Endothelial cell of umbilical vein (primary cell): Measurements from ENCODE around the gene RPLP2.

Experiments
- EZH2 ChIP-seq: IDR thresholded peaks from 2 replicates; pipeline ENCODE4 v1.6.1; 2012; ENCODE audit warnings: borderline replicate concordance, low read depth, mild to moderate bottlenecking, moderate library complexity, low read length, inconsistent platforms; ENCODE audit not compliant: severe bottlenecking
- POLR2A ChIP-seq: IDR thresholded peaks from 2 replicates; pipeline ENCODE4 v1.6.1; 2012; ENCODE audit warnings: low read depth, mild to moderate bottlenecking, control low read depth, low read length
- POLR2AphosphoS5 ChIP-seq: IDR thresholded peaks from 2 replicates; pipeline ENCODE4 v1.6.1; 2012; ENCODE audit warnings: low read depth, mild to moderate bottlenecking, control low read depth, low read length, moderate library complexity; ENCODE audit not compliant: insufficient read depth
- TF ChIP-seq, protein P1 (sequence below), 2 donors: IDR thresholded peaks; 1 replicate in 1 of 2; 2 replicates in 1 of 2; pipeline ENCODE4 v1.5.1; 2011; ENCODE audit warnings: low read length in 2 of 2, mild to moderate bottlenecking in 2 of 2, moderate library complexity in 2 of 2, control low read depth in 1 of 2, inconsistent platforms in 1 of 2, low read depth in 1 of 2; ENCODE audit not compliant: insufficient read depth in 1 of 2; ENCODE audit errors: extremely low read depth in 1 of 2

DNA sequence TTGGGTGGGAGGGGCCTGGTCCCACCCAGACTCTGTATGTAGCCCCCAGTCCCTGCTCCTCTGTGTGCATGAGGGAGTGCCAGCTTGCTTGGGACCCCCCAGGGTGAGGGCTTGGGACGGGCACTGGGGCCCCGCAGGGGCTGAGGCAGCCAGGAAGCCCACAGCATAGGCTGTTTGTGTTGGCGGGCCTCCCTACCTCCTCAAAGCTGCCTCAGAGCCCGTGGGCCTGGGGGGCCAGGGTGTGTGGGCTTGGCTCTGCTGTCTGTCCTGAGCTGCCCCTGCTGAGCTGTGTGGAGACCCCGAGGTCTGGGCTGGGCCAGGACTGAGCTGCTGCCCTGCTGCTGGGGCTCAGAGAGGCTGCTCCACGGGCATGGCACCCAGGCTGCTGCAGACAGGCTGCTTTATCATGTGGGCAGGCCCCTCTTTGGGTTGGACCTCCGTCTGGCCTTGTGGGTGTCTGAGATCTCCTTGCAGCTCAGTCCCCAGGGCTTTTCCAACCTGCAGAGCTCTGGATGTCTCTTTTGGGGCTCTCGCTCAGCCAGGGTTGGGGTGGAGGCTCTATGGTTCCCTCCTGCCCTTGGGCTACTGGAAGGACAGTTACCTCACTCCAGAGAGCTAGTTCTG lies 36.2 kb downstream of the RPLP2 start:
- TF ChIP-seq, protein P1, sequence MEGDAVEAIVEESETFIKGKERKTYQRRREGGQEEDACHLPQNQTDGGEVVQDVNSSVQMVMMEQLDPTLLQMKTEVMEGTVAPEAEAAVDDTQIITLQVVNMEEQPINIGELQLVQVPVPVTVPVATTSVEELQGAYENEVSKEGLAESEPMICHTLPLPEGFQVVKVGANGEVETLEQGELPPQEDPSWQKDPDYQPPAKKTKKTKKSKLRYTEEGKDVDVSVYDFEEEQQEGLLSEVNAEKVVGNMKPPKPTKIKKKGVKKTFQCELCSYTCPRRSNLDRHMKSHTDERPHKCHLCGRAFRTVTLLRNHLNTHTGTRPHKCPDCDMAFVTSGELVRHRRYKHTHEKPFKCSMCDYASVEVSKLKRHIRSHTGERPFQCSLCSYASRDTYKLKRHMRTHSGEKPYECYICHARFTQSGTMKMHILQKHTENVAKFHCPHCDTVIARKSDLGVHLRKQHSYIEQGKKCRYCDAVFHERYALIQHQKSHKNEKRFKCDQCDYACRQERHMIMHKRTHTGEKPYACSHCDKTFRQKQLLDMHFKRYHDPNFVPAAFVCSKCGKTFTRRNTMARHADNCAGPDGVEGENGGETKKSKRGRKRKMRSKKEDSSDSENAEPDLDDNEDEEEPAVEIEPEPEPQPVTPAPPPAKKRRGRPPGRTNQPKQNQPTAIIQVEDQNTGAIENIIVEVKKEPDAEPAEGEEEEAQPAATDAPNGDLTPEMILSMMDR (IDR thresholded peaks at IDR 0.05; ENCODE audit: extremely low read depth in 1 of 2, insufficient read depth in 1 of 2, low read depth in 1 of 2, low read length in 2 of 2) = no peak
- TF ChIP-seq POLR2A = no peak
- TF ChIP-seq EZH2 = no peak
- peak; percentile 40 for TF ChIP-seq POLR2AphosphoS5
